ENCODE data around the gene ANLN. TPM values are rescaled to one million over a fixed set of nuclear protein-coding genes. Genes with fewer than 3 reads are reported as not detected.

Gene ANLN
- total and polyA plus RNA-seq, 9 of the 15 experiments (the other 6 are each of a cell fraction or from before 2014, with no cell fraction given) = 18.1 to 66.2 (median 38.7) TPM

GRCh38 chr7:36389371-36390198, at the start of gene ANLN (continued):
- TF ChIP-seq, protein P1, sequence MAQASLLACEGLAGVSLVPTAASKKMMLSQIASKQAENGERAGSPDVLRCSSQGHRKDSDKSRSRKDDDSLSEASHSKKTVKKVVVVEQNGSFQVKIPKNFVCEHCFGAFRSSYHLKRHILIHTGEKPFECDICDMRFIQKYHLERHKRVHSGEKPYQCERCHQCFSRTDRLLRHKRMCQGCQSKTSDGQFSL (CRISPR knock-in tag; IDR thresholded peaks at IDR 0.05) = no peak
- TF ChIP-seq, protein P1 (tag; IDR thresholded peaks at IDR 0.05) = no peak
- TF ChIP-seq HDAC3 (IDR thresholded peaks at IDR 0.05; ENCODE audit: borderline replicate concordance, partially characterized antibody) (no peak), KLF10 (CRISPR knock-in tag; IDR thresholded peaks at IDR 0.05) (no peak), ZNF175 (CRISPR knock-in tag; IDR thresholded peaks at IDR 0.05; ENCODE audit: low read depth) (peak; percentile 40; the same call in 1 of the 2 replicates), HNRNPH1 (optimal IDR thresholded peaks at IDR 0.05; ENCODE audit: low read depth, low read length) (no peak), SRF (CRISPR knock-in tag; IDR thresholded peaks at IDR 0.05) (peak in 1 of 2 experiments; percentile 69; a peak in 1 of 4 replicates), ZNF780A (CRISPR knock-in tag; IDR thresholded peaks at IDR 0.05) (no peak), KDM1A (IDR thresholded peaks at IDR 0.05) (peak in 1 of 2 experiments; percentile 50; a peak in 2 of 4 replicates), RBM22 (IDR thresholded peaks at IDR 0.05; ENCODE audit: low read depth, low read length, poor library complexity, severe bottlenecking) (peak; percentile 81), ETV5 (CRISPR knock-in tag; IDR thresholded peaks at IDR 0.05; ENCODE audit: low read depth) (peak; percentile 58; the same call in 1 of the 2 replicates), SMARCE1 (IDR thresholded peaks at IDR 0.05) (no peak), MTF1 (CRISPR knock-in tag; IDR thresholded peaks at IDR 0.05; ENCODE audit: borderline replicate concordance) (no peak), NFE2 (IDR thresholded peaks at IDR 0.05; ENCODE audit: low read depth) (no peak), GTF2E2 (tag; IDR thresholded peaks at IDR 0.05) (peak; percentile 57; the same call in 1 of the 2 replicates), SFPQ (IDR thresholded peaks at IDR 0.05; ENCODE audit: low read depth, low read length) (no peak), ELF4 (CRISPR knock-in tag; IDR thresholded peaks at IDR 0.05) (peak; percentile 80), ZBTB17 (CRISPR knock-in tag; IDR thresholded peaks at IDR 0.05) (0 out of 2 replicates have a peak, but pooled peaks have one; percentile 74), NR1H2 (CRISPR knock-in tag; IDR thresholded peaks at IDR 0.05) (no peak)
- TF ChIP-seq, protein P2, sequence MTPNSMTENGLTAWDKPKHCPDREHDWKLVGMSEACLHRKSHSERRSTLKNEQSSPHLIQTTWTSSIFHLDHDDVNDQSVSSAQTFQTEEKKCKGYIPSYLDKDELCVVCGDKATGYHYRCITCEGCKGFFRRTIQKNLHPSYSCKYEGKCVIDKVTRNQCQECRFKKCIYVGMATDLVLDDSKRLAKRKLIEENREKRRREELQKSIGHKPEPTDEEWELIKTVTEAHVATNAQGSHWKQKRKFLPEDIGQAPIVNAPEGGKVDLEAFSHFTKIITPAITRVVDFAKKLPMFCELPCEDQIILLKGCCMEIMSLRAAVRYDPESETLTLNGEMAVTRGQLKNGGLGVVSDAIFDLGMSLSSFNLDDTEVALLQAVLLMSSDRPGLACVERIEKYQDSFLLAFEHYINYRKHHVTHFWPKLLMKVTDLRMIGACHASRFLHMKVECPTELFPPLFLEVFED (CRISPR knock-in tag; conservative IDR thresholded peaks at IDR 0.05) = peak; percentile 79; the same call in 1 of the 2 replicates
- TF ChIP-seq, protein P3, sequence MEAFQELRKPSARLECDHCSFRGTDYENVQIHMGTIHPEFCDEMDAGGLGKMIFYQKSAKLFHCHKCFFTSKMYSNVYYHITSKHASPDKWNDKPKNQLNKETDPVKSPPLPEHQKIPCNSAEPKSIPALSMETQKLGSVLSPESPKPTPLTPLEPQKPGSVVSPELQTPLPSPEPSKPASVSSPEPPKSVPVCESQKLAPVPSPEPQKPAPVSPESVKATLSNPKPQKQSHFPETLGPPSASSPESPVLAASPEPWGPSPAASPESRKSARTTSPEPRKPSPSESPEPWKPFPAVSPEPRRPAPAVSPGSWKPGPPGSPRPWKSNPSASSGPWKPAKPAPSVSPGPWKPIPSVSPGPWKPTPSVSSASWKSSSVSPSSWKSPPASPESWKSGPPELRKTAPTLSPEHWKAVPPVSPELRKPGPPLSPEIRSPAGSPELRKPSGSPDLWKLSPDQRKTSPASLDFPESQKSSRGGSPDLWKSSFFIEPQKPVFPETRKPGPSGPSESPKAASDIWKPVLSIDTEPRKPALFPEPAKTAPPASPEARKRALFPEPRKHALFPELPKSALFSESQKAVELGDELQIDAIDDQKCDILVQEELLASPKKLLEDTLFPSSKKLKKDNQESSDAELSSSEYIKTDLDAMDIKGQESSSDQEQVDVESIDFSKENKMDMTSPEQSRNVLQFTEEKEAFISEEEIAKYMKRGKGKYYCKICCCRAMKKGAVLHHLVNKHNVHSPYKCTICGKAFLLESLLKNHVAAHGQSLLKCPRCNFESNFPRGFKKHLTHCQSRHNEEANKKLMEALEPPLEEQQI (IDR thresholded peaks at IDR 0.05) = no peak; the same call in 1 of the 2 replicates
